Transverse colon (tissue), 4 donors: ENCODE measurements around the gene RBFOX1. TPM values are rescaled to one million over a fixed set of nuclear protein-coding genes. Genes with fewer than 3 reads are reported as not detected.

Source experiments
- DNase-seq: peaks from one replicate; pipeline ENCODE4 v3.0.0-alpha.2; 2019
- H3K27ac ChIP-seq, 4 donors: fragments of 200-600 bp; sonication (generic); 2 replicates each; pipeline ENCODE4 v1.5.1; 2016 to 2018; ENCODE audit warnings: inconsistent platforms in 4 of 4
- H3K27me3 ChIP-seq: fragments of 200-600 bp; sonication (generic); 2 replicates; pipeline ENCODE4 v1.5.1; 2017; ENCODE audit warnings: inconsistent platforms
- H3K36me3 ChIP-seq, 4 donors: fragments of 200-600 bp; sonication (generic); 2 replicates each; pipeline ENCODE4 v1.5.1; 2017 to 2019; ENCODE audit warnings: inconsistent platforms in 4 of 4
- H3K4me1 ChIP-seq, 4 donors: fragments of 200-600 bp; sonication (generic); 2 replicates each; pipeline ENCODE4 v1.5.1; 2017 to 2020; ENCODE audit warnings: inconsistent platforms in 4 of 4
- H3K4me3 ChIP-seq, 4 donors: fragments of 200-600 bp; sonication (generic); 1 replicate in 1 of 4; 2 replicates in 3 of 4; pipeline versions ENCODE4 v1.5.1 to v1.6.1; 2017 to 2019; ENCODE audit warnings: inconsistent platforms in 4 of 4
- H3K9me3 ChIP-seq, 2 donors: fragments of 200-600 bp; sonication (generic); 2 replicates each; pipeline ENCODE4 v1.5.1; 2017 to 2019; ENCODE audit warnings: inconsistent platforms in 2 of 2
- EP300 ChIP-seq: sonication (generic); formaldehyde crosslinking; IDR thresholded peaks from one replicate; pipeline ENCODE4 v1.6.1; 2017; ENCODE audit warnings: antibody characterized with exemption, low read depth
- POLR2A ChIP-seq: fragments of 450-650 bp; IDR thresholded peaks from one replicate; pipeline ENCODE4 v1.6.1; 2016; ENCODE audit warnings: antibody characterized with exemption, mild to moderate bottlenecking, moderate library complexity
- POLR2AphosphoS5 ChIP-seq, 3 donors: sonication (generic); formaldehyde crosslinking; IDR thresholded peaks; one replicate each; pipeline ENCODE4 v1.6.1; 2016; ENCODE audit warnings: antibody characterized with exemption in 3 of 3
- WGBS, 2 donors: methylation state at CpG; one replicate each; pipeline ENCODE4 v1.1.5; 2018; ENCODE audit warnings: low coverage in 1 of 2; 5-methylcytosine and 5-hydroxymethylcytosine counted together
- in situ Hi-C, 4 donors: fragments of 200-750 bp; cut with MboI; loops; one replicate each; pipeline versions ENCODE4 v1.15.0 to v1.15.1; 2017; ENCODE audit warnings: low sequenced_read_pairs in 3 of 4, low pct_ligation_motif_present in 1 of 4, low pct_unique_long_range_greater_than_20kb in 1 of 4
- intact Hi-C: fragments of 100-400 bp; cut with DNase I; formaldehyde crosslinking; loops from one replicate; pipeline ENCODE4 v1.15.1; 2023; ENCODE audit warnings: low total_unique reads
- total RNA-seq, 4 donors: library from RNA; depleted of rRNA; stranded (reverse); fragments of >200 nt; gene quantifications; one replicate each; pipeline ENCODE4 v1.1.0, GENCODE V29; 2016
- TF ChIP-seq, protein P1 (sequence below), 5 experiments: fragments of 200-600 bp in 3 of 5; fragments of 450-650 bp in 2 of 5; sonication (generic) in 3 of 5; IDR thresholded peaks; 1 replicate in 2 of 5; 2 replicates in 3 of 5; pipeline ENCODE4 v1.5.1; 2016 to 2017; ENCODE audit warnings: antibody characterized with exemption in 5 of 5, inconsistent platforms in 3 of 5, mild to moderate bottlenecking in 2 of 5, moderate library complexity in 1 of 5

The RBFOX1 gene
- total RNA-seq, 4 donors from 2014 or later, result 2.3 to 8.2 (median 3.2) TPM

DNA sequence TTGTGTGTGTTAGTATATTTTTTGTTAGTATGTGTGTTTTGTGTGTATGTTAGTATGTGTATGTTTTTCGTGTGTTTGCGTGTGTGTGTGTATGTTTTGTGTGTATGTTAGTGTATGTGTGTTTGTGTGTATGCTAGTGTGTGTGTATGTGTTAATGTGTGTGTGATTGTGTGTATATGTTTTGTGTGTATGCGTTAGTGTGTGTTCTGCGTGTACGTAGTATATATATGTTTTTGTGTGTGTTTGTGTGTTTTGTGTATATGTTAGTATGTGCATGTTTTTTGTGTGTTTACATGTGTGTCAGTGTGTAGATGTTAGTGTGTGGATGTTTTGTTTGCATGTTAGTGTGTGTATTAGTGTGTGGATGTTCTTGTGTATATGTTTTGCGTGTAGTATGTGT lies 29.6 kb downstream of the RBFOX1 start:
- in situ Hi-C loops (no loop called here), intact Hi-C loops (no loop called here)
- H3K9me3 ChIP-seq, result no peaks in the 10 kb centered on the region
- no peak overlapping the region for H3K27ac ChIP-seq
- no peak for DNase-seq
- H3K4me3 ChIP-seq, result no peak overlapping the region
- H3K27me3 ChIP-seq, result no peaks in the 10 kb centered on the region
- no peaks in the 10 kb centered on the region for H3K36me3 ChIP-seq
- TF ChIP-seq, protein P1, sequence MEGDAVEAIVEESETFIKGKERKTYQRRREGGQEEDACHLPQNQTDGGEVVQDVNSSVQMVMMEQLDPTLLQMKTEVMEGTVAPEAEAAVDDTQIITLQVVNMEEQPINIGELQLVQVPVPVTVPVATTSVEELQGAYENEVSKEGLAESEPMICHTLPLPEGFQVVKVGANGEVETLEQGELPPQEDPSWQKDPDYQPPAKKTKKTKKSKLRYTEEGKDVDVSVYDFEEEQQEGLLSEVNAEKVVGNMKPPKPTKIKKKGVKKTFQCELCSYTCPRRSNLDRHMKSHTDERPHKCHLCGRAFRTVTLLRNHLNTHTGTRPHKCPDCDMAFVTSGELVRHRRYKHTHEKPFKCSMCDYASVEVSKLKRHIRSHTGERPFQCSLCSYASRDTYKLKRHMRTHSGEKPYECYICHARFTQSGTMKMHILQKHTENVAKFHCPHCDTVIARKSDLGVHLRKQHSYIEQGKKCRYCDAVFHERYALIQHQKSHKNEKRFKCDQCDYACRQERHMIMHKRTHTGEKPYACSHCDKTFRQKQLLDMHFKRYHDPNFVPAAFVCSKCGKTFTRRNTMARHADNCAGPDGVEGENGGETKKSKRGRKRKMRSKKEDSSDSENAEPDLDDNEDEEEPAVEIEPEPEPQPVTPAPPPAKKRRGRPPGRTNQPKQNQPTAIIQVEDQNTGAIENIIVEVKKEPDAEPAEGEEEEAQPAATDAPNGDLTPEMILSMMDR (IDR thresholded peaks at IDR 0.05), result no peak
- TF ChIP-seq POLR2A, result no peak
- no peak for TF ChIP-seq POLR2AphosphoS5 (IDR thresholded peaks at IDR 0.05)
- TF ChIP-seq EP300, result no peak
- peaks cover 0 to 4% (median 0%) of the 10 kb centered on the region in 4 donors for H3K4me1 ChIP-seq
- 91 to 93% methylated on average over 6 of the region's 6 CpGs for WGBS, 2 donors

DNA sequence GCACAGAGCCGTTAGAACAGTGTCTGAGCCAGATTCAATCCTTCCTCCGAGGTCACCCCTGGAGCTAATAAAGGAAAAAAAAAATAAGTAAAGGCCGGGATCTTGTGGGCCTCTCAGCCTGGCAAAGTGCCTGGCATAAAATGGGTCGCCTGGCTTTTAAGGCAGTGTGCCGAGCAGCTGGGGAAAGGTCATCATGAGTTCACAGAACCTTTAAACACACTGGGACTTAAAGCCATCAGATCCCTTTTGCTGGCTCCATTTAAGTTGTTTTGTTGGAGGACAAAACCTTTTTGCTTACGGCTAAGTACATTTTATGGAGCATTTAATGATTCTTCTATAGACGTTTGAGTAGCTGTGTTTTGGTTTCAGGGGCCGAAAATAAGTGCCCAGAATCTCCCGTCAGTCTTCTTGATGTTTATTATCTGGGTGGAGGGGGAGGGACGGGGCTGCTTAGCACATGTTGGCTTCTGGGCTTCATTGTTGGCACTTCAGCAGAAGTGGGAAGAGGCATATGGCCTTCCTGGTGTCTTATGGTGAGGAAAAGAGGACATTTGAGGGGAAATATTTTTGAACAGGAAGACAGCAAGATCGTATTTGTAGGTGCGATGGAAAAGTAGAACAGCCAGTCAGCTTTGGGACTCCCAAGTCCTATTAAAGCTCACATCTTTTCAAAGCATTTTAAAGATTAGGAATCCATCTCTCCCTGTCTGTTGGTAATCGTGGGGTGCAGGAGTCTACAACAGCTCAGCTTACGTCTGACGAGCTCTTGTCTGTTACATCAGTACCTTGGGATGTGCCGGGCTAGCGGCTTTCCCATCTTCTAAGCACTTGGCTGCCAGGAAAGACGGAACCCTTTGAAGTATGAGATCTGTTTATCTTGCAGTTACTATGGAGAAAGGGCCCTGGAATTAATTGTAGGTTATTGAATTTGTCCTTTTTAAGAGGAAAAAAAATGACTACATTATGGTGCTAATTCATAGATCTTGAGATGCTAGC lies 31.1 kb downstream of the RBFOX1 start:
- intact Hi-C loops, result no loop called here
- WGBS, 2 donors, result 35 to 36% methylated on average over 13 to 18 of the region's 18 CpGs
- in situ Hi-C loops, result no loop called here
- no peaks in the 10 kb centered on the region for H3K9me3 ChIP-seq
- TF ChIP-seq, protein P1 (IDR thresholded peaks at IDR 0.05), result no peak
- TF ChIP-seq POLR2AphosphoS5 (IDR thresholded peaks at IDR 0.05) (no peak), POLR2A (no peak), EP300 (no peak)
- no peak overlapping the region for H3K27ac ChIP-seq
- H3K4me1 ChIP-seq, result peaks cover 0 to 4% (median 0%) of the 10 kb centered on the region in 4 donors
- H3K4me3 ChIP-seq, result no peak overlapping the region
- DNase-seq, result no peak
- no peaks in the 10 kb centered on the region for H3K36me3 ChIP-seq
- no peaks in the 10 kb centered on the region for H3K27me3 ChIP-seq

DNA sequence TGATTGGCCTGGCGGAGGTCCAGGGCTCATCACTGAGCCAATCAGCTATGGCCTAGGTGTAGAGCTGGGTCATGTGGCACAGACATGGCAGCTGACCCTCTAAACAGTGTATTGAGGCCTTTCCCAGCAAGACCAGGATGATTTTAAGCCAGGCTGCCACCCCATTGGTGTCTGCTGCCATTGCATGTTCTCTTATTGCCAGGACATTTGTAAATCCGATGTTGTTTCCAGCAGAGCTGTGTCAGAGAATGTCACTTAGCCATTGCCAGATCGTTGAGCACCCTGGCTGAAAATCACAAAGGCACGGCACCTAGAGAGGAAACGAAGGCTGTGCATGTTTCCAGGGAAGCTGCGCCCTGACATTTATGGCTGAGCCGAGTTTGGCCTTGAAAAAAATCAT lies 33.4 kb downstream of the RBFOX1 start:
- WGBS, 2 donors, result 20 to 80% methylated on average over 1 to 7 of the region's 7 CpGs
- Histone ChIP-seq H3K4me1 (peaks cover 0 to 4% (median 0%) of the 10 kb centered on the region in 4 donors), H3K27me3 (no peaks in the 10 kb centered on the region), H3K36me3 (no peaks in the 10 kb centered on the region), H3K9me3 (no peaks in the 10 kb centered on the region), H3K4me3 (no peak overlapping the region), H3K27ac (no peak overlapping the region)
- TF ChIP-seq POLR2AphosphoS5 (IDR thresholded peaks at IDR 0.05) (no peak), POLR2A (no peak), EP300 (no peak)
- TF ChIP-seq, protein P1 (IDR thresholded peaks at IDR 0.05), result no peak
- no peak for DNase-seq
- in situ Hi-C loops (no loop called here), intact Hi-C loops (no loop called here)

DNA sequence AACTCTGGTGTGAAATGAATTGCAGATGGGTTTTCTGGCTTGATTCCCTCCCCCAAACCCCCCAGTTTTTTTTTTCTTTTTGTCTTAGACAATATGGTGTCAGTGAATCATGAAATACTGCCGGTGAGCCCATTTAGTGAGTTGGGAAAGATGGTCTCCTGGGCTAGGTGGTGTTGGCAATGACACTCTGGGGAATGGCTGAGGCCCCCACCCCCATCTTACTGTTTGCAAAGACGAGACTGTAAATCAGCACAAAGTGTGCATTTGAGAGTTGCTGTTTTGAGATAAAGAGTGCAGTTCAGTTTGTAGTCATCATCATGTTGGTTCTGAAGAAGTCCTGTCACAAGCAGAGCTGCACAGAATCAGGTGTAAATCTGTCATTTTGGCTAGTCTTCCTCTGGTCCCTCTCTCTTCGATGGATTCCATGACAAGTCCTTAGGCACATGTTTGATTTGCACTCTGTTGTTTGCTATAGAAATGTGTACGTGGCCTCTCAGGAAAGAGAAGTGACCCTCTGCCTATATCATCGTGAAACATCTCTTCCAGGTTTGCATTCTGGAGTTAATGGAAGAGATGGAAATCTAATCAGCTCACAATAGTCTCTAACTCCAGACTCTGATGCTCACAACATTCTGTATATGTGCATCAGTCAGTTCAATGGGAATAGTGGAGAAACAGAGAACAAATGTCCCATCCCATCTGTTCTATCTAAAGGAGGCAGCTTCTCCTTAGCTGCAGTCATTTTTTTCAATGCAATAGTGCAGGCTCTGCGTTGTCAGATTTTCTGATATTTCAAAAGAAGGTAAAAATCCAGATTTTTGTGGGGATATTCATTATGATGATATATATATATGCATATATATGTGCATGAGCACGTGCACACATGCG lies 34.6 kb downstream of the RBFOX1 start:
- H3K27ac ChIP-seq, result no peak overlapping the region
- DNase-seq, result no peak
- peaks cover 0 to 4% (median 0%) of the 10 kb centered on the region in 4 donors for H3K4me1 ChIP-seq
- no peaks in the 10 kb centered on the region for H3K36me3 ChIP-seq
- intact Hi-C loops (no loop called here), in situ Hi-C loops (no loop called here)
- no peak for TF ChIP-seq EP300
- no peak for TF ChIP-seq POLR2AphosphoS5 (IDR thresholded peaks at IDR 0.05)
- no peak for TF ChIP-seq POLR2A
- TF ChIP-seq, protein P1 (IDR thresholded peaks at IDR 0.05), result no peak
- H3K4me3 ChIP-seq, result no peak overlapping the region
- no peaks in the 10 kb centered on the region for H3K9me3 ChIP-seq
- WGBS, 2 donors, result 60 to 77% methylated on average over 5 to 8 of the region's 8 CpGs
- no peaks in the 10 kb centered on the region for H3K27me3 ChIP-seq
